ENCODE measurements around the gene KRTAP2-1. TPM values are rescaled to one million over a fixed set of nuclear protein-coding genes. Genes with fewer than 3 reads are reported as not detected.
"Not testable (repeated sequence)": the region's sequence is repeated elsewhere in the genome, so short reads cannot be mapped to it uniquely, and the experiment has no call there.

KRTAP2-1 gene
- total and polyA plus RNA-seq, 2 of the 8 experiments (the other 6 are each of a cell fraction or from before 2014, with no cell fraction given), result not detected

DNA sequence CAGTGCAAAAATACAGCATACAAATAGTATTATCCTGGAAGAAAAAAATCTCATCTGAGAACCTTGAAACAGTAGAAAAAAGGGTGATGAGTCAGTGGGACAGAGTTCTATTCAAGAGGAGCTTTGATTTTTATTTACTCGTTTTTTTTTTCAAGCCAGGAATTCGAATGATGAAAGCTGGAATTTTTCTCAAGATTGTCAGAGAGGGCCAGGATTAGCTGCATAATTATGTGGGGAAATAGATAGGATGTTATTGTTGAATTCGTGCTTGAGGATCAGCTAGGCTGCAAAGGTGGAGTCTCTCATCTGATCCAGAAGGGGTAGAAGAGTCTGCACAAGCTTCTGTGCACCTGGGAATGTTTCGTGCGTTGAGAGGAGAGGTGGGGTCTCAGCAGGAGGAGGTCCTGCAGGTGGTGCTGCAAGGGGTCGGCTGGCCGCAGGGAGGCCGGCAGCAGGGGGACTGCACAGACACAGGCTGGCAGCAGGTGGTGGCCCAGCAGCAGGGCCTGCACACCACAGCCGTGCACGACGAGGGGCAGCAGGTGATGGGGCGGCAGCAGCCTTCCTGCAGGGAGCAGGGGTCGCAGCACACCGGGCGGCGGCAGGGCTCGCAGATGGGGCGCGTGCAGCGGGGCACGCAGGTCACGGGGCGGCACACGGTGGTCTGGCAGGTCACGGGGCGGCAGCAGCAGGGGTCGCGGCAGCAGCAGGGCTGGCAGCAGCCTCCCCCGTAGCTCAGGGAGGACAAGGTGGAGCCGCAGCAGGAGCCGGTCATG is 12.3 kb upstream of the KRTAP2-1 start:
- H4K8ac ChIP-seq (ENCODE audit: extremely low read depth, insufficient read depth, low read length), result not testable (repeated sequence)
- CTCF ChIA-PET (ENCODE audit: partially characterized antibody), result interaction anchor here (1.0 kb wide), 1 partner anchor 11 kb away, joined by 3 read pairs; no protein-coding TSS in a partner anchor

More for the DNA sequence above, 12.3 kb upstream of the KRTAP2-1 start:
- H3K14ac ChIP-seq (ENCODE audit: insufficient read length); H4K5ac ChIP-seq (ENCODE audit: insufficient read length, low read depth, low read length); FAIRE-seq; H3K18ac ChIP-seq (ENCODE audit: extremely low read depth, low read length); H3K23me2 ChIP-seq (ENCODE audit: low read depth, low read length); H4K91ac ChIP-seq (replicated peaks; ENCODE audit: insufficient read length, low read length); H3K4me1 ChIP-seq (replicated peaks in 1 of 4; ENCODE audit: control insufficient read depth in 3 of 4, insufficient read depth in 4 of 4, low read length in 3 of 4); H3K27ac ChIP-seq (ENCODE audit: low read depth, low read length); H3K79me1 ChIP-seq (ENCODE audit: low read depth, low read length); H2AFZ ChIP-seq (ENCODE audit: low read length); H3K56ac ChIP-seq (replicated peaks; ENCODE audit: insufficient read length, low read depth, low read length); H3K4ac ChIP-seq (replicated peaks; ENCODE audit: insufficient read length, low read depth, low read length); H3K9me3 ChIP-seq (ENCODE audit: insufficient read depth in 2 of 2, low read depth in 1 of 2, low read length in 1 of 2); H3K9ac ChIP-seq (replicated peaks in 1 of 4; ENCODE audit: extremely low read depth in 1 of 4, low read depth in 3 of 4, low read length in 3 of 4); DNase-seq (ENCODE audit: low read depth in 1 of 2, low spot score in 2 of 2); H3K23ac ChIP-seq (ENCODE audit: insufficient read length); H3K4me3 ChIP-seq (ENCODE audit: extremely low read depth in 1 of 4, insufficient read depth in 2 of 4, low read depth in 3 of 4, low read length in 4 of 4); H3K79me2 ChIP-seq (ENCODE audit: control insufficient read depth in 1 of 2, insufficient read depth in 2 of 2, low read length in 2 of 2); H2BK120ac ChIP-seq (replicated peaks; ENCODE audit: low read depth, low read length); H2AK5ac ChIP-seq (ENCODE audit: low read depth, low read length); H2BK12ac ChIP-seq (ENCODE audit: low read depth, low read length); H3K36me3 ChIP-seq (ENCODE audit: control insufficient read depth in 2 of 4, insufficient read depth in 4 of 4, low read length in 3 of 4); H4K20me1 ChIP-seq (replicated peaks in 1 of 2; ENCODE audit: control insufficient read depth in 1 of 2, insufficient read depth in 2 of 2, low read length in 2 of 2); POLR2A ChIA-PET (ENCODE audit: partially characterized antibody); H2BK5ac ChIP-seq (ENCODE audit: low read depth, low read length); H3K4me2 ChIP-seq (ENCODE audit: insufficient read depth in 1 of 2, low read depth in 2 of 2, low read length in 2 of 2); H3K27me3 ChIP-seq (replicated peaks in 1 of 4; ENCODE audit: control insufficient read depth in 3 of 4, extremely low read depth in 1 of 4, insufficient read depth in 3 of 4, low read length in 3 of 4); H2BK20ac ChIP-seq (ENCODE audit: low read length); H2BK15ac ChIP-seq (ENCODE audit: low read length): not testable (repeated sequence)
- 85% methylated on average over 11 of the region's 31 CpGs; no CpG with 5 or more reads in 1 of the 2 experiments for WGBS, 2 experiments (ENCODE audit: extremely low coverage in 1 of 2, insufficient coverage in 1 of 2, insufficient read length in 1 of 2, insufficient replicate concordance in 2 of 2, low coverage in 1 of 2, low lambda C conversion rate in 2 of 2, missing lambda C conversion rate in 1 of 2)

Data from H1 (cell line).